Activated CD4-positive, CD25-positive, alpha-beta regulatory T cell treated with anti-CD3 and anti-CD28 coated beads, Interleukin-2, amount 50 U/mL, for 72 hours (primary cell): ENCODE results near the gene TTC7B.

Experiments
- DNase-seq: peaks from one replicate; pipeline ENCODE4 v3.0.0; 2021

Gene TTC7B

DNA sequence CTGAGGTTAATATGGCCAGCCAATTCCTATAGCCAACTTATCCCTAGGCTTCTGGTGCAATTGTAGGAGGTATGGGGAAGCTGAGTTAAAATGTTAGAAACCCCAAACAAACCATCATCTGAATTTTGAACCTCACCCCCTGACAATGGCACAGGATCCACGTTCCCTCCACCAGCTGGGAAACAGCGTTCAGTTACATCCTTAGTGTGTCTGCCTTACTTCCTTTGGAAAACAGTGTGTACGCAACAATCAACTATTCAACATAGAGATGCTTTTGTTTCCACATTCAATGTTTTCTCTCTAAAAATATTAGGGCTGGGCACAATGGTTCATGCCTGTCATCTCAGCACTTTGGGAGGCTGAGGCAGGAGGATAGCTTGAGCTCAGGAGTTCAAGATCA, 203.4 kb downstream of the TTC7B start:
- no peak for DNase-seq

DNA sequence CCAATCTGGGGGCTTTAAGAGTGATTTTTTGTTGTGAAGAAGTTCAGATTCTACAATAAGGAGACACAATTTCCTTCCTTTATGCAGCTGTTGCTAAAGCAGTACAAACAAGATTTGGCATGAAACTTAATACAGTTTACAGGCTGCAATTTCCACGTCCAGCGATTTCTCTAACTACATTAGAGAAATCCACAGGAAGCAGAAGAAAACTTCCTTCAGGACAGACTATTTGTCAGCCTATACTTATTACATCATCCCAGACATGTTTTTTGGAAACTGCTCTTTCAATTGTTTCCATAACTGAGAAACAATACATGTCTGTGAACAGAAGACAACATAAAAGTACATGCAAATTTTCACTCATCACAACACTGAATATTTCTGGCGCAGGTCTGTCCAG, 204.3 kb downstream of the TTC7B start:
- no peak for DNase-seq

DNA sequence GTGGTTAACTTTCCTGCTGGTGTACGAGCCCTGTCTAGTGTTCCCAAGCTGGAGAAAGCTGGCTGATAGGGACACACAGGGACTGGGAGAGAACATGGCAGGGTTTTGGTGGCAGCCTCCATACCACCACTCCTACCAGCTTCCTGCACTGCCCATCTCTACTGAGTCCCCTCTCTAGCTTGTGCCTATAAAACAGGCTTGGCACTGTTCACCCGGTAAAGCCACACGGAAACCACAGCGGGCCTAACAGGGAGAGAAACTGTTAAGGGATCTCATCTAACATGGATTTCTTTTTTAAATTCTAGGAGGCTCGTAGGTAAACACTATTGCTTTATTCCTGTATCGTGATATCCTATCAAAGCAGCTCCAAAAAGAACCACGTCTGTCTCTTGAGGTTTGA, 204.7 kb downstream of the TTC7B start:
- DNase-seq: no peak

DNA sequence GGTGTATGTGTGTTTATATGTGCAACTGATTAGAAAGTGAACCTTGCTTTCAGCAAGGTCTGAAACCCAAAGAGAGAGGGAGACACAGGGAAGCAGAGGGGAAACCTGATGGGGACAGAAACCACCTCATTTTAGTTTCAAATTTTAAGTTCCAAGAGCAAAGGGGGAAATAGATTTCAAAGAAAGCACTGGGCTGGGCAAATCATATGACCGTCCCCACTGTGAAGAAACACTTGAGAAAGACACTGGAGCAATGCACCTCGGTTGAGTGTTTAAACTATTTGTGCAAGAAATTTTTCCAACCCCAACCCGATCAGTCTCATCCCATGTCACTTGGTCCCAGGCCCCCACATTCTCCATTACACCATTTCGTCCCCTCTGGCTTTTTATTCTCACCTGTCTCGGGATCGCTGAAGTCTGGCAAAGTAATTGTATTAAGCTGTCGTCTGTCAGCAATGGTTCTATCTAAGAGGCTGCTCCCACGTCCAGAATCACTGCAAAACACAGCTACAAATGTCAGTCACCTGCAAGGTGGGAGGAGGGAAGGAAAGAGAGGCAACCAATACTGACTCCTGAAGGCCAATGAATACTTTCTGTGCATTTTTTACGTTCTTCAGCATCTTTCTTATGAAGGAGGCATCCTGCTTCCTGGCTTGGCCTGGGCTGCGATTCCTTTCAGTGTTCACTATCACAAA, 205.7 kb downstream of the TTC7B start:
- DNase-seq: no peak

DNA sequence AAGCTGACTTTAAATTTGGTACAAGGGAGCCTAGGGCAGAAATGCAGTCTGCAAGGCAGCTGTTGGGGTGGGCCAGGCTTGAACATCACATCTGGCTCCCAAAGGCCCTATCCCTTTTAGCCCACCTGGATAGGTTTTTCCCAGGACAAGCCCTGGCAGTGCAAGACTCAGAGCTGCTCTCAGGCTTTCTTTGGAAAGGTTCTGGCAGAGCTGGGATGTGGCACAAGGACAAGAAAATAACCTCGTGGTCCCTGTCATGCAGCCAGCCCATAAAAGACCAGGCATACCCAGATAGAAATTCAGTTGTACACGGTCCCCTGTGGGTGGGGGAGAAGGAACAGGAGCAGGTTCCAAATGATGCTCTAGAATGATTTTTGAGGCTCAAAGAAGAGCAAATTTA, 206.9 kb downstream of the TTC7B start:
- DNase-seq: no peak

DNA sequence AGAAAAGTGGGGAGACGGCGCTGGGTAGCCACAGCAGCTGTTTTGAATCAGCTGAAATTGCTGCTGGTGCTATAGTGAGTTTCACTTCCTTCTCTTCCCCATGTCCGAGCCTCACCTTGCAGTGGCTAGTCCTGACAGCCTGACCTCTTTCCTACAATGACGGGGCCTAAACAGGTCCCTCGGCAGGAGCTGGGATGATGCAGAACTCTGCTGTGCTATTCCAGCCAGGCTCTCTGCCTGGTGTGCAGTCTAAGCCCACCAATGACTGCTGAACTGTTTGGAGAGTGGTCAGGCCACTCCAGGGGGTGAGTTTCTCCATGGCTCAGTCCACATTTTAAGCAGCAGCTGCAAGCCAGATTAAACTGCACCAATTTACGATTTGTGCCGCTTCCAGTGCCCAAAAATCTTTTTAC, 207.3 kb downstream of the TTC7B start:
- no peak for DNase-seq

DNA sequence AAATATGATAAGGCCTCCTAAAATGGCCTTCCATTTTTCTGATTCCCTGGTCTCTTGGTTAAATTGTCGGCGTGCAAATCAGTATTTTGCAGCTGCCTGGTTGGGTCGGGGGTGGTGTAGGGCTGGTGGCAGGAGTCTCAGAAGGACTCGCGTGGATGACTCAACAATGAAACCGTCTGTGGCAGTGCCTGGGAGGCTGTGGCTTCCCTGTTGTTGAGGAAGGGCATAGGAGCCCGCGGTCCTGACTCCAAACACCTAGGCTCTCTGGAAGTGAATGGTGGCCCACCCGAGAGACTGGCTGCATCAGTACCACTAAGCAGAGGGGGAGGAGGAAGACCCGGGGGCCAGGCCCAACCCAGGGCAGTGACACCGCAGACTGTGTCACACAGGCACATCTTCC, 207.9 kb downstream of the TTC7B start:
- DNase-seq: no peak

DNA sequence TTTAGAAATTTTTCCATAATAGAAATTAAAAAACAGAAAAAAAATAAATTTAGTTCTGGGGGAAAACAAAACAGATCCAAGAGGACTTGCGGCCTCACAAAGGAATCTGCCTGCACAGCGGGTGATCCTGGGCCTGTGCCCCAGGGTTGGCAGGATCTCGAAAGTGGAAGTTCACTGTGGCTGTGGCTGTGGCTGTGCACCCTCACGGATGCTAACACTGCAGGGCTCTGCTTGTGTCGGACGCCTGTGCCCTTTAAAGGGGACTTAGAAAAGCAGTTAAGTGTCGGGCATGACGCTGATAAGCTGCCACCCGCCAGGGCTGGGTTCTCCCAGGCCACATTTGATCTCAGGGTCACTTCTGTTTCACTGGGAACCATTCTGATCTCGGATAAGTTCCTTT, 209.1 kb downstream of the TTC7B start:
- DNase-seq: no peak

DNA sequence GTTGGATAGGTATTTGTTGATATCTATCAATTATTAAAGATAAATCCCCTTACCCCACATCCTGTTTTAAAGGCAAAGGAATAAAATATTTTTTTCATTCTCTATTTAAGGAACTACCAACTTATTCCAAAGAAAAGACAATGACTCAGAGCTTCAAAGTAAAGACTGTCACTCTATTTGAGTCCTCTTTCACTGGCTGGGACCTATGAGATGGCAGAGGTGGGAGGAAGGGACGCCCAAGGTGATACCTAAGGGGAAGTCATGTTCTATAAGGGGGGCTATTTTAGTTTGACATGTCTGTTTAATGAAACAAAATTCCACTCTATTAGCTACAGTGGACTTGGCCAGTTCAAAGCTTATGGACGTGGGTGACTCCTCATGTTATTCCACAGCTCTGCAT, 209.8 kb downstream of the TTC7B start:
- DNase-seq: no peak

DNA sequence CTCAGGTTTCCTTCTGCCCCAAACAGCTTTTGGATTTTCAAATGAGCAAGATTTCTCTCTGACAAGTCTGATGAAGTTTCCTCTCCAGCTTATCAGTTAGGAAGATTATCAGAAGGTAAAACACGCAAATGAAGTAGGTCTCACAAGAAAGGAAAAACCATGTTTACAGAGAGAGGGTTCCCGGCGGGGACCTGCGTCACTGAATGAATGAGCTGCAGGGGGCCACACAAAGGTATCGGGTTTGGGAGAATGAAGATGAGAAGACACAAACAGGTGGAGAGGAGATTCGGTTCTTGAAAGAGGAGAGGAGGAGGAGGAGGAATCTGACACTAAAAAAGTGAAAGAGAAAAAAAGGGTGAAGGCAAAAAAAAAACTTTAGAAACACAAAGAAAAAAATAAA, 210.8 kb downstream of the TTC7B start:
- no peak for DNase-seq

DNA sequence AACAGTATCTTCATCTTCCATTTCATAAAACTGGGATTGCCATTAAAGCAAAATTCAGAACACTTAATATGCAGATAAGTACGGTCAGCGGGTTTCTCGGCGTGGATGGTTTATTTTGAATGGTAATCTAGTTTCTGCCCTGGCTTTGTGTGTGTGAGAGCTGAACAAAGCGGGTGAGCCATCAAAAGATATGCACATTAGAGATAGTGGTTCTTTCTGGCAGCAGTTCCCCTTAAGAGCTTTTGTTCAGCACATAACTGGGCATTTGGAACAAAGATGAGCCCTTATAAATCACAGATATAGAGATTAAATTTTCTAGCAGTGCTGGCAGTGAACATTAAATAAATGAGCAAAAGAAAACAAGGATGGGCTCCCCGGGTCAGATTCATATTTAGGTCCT, 211.9 kb downstream of the TTC7B start:
- DNase-seq: no peak

DNA sequence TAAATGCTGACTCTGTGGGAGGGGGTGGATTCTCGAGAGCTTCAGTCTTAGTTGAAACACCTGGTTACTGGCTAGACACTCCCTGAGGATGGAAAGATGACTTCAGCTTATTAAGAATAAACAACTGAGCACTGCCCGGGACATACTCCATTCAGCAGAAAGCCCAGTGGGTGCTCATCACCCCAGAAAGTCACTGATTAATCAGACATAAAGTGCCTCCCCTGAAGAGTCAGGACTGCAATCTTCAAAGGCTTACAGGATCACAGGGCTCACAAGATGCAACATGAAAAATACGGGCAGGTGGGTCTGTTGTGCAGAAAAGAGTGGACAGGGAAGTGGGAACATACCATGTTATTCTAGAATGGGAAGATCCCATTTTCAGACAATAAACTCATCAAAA, 212.4 kb downstream of the TTC7B start:
- DNase-seq: no peak

DNA sequence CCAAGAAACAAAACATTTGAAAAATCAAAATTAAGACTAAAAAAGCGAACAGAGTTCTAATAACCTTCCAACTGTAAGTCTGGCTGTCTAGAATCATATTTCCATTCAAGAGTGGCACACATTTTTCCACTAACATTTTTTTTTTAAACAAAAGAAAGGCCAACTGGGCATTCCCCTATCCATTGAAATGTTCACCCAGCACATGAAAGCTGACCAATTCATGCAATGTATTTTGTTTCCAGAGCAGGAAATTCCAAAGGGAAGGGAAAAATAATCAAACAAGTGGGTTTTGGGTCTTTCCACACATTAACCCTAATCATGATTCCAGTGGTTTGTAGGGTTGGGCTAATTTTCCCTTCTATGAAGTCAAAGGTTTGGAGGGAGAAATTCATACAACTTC, 212.9 kb downstream of the TTC7B start:
- DNase-seq: no peak

DNA sequence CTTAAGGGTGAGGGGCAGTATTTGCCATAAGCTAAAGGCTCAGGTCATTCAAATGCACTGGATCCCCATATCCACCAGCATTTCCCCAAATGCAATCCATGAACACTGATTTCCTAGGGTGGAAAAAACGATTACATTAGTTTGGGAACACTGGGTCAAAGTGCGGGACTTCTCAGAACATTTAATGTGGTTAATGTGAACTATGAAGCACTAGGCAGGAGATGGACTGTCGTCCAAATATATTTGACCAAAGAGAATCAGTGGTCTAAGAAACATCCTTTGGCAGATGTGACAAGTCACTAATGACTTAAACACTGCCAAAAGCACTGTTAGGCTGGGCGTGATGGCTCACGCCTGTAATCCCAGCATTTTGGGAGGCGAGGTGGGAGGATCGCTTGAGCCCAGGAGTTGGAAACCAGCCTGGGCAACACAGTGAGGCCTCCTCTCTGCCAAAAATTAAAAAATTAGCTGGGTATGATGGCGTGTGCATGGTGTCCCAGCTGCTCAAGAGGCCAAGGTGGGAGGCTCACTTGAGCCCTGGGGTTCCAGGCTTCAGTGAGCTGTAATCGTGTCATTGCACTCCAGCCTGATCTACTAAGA, 214.0 kb downstream of the TTC7B start:
- no peak for DNase-seq

DNA sequence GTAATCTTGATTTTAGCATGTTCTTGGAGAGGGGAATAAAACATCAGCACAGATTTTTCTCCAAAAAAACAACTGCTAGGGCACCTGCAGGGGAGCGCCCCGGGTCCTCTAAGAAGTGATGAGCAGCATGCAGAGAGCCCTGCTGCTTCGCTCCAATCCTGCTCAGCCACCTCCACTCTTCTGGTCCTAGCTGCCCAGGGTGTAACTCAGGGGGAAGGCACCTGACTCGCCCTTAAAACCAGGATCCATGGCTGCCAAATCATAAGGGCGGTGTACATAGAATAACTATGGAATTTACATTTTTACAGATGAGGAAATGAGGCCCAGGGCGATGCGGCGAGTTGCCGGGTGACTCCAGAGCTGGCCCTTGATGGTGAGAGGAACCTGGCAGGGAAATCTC, 214.7 kb downstream of the TTC7B start:
- DNase-seq: no peak

DNA sequence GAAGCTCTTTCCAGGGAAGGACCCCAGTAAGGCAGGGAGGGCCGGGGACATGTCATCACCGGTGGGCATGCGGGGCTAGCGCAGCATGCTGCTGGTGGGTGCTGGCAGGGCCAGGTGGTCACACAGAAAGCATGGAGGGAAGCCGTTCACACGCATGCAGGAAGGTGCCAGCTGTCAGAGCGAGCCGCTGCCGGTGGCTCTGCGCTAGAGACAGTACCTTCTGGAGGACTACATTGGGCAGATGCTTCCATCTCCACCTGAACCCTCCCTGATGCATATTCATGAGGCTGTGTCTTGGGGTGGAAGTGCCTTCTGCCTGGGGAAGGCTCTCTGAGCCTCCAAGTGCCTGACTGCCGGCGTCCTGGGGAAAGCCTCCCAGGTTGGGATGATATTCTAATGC, 215.6 kb downstream of the TTC7B start:
- no peak for DNase-seq

DNA sequence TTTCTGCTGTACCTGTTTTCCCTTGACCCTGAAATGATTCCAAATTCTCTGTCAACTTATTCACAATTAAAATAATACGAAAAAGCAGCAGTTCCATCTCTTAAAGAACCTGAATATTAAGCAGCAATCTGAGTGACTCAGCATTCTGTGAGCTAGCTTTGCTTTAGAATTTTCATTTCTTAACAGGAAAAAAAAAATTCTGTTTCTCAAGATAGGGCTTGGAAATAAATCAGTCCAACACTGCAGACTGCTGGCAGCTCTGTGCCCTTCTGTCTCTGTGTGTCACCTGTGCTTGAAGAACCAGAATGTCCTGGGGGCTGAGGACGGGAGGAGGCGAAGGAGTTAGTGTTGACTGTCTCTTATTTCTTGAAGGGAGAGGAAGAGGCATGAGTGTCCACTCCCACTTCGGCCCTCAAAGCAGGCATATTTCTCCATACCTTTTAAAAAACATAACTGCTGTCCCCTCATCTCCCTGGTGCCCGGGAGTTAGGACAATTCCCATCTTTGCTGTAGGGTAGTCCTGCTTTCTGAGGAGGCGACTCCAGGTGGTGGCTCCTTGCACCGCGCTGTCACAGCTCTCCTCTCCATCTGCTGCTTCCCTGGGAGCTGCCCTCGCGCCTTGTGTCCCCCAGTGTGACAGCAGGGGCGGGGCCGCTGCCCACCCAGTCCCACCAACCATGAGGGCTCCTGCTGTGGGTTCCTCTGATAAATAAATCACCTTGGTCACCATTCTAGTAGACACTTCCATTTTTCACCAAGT, 216.3 kb downstream of the TTC7B start:
- DNase-seq: no peak

DNA sequence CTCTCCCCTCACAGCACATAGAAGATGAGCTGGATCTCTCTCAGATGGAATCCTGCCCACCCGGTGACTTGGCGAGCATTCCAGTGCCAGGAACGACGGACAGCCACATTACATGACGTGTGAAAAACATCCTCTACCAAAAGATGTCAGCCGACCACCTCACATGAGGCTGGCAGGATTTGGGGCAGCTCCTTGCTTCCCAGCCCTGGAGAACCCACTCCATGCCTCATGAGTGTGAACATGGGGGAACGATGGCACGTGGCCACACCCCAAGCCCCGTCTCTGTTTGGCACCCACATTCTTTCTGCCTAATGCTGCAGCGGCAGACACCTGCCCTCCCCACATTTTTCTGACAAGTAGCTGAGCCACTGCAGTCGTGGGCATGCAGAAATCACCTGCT, 216.9 kb downstream of the TTC7B start:
- no peak for DNase-seq

DNA sequence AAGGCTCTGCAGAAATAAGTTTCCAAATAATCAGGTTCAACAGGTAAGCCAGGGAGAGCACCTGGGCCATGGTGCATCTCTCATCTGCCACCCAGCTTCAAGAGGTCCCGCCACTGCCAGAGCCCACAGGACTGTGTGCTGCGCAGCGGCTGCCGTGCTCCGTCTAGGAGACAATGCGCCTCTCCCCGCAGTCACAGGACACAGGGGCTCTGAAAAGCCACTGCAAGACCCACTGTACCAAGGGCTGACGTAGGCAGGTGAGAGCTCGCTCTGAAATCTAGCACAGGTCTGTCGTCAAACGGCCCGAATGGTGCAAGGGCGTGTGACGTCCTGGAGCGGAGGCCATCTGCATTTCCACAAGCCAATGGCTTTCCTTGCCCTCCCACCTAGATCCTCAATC, 218.3 kb downstream of the TTC7B start:
- DNase-seq: no peak

DNA sequence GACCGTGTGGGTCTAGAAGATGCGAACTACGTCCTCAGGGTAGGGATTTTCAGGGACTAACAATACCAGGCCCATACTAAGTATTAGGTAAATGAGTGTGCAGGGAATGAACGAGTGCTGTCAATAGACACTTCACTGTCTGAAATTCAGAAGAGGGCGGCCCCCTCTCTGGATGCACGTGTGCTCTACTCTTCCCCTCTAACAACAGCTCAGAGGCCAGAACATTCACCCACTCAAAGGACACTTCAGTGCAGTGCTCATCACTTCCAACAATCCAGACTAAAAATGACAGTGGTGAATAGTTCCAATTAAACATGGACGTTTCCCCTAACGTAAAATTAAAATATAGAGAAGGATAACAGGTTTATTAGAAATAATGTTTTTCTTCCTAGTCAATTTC, 219.5 kb downstream of the TTC7B start:
- DNase-seq: no peak

DNA sequence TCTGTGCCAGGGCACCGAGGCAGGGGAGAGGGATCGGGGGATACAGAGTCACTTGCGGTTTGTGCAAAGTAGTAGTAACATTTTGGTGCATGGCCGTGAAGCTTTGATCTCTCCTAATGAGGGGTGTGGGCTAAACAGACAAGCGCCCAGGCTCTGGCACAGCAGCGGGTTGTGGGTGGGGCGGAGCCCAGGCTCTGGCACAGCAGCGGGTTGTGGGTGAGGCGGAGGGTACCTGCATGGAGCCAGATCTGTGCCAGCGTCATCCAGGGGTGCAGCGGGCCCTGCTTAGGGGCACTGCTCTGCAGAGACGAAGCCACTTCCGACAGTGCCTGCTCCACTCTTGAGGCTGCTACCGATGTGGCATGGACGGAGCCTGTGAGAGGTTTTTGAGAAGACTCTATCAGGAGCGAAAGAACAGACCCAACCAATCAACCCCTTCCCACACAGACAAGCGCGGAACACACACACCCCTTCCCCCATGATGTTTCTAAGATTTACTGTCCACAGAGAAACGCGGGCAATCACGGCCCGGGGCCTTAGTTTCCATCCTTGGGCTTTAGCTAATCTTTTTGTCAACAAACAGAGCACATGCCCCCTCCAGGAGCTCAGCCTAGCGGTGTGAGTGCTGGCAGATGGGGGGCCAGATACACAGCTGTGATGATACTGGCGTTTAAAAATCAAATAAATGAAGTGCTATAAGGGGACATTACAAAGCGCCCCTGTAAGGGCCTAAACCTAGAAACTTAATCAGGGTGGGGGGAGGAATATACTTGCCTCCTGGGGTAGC, 222.8 kb downstream of the TTC7B start:
- DNase-seq: no peak

DNA sequence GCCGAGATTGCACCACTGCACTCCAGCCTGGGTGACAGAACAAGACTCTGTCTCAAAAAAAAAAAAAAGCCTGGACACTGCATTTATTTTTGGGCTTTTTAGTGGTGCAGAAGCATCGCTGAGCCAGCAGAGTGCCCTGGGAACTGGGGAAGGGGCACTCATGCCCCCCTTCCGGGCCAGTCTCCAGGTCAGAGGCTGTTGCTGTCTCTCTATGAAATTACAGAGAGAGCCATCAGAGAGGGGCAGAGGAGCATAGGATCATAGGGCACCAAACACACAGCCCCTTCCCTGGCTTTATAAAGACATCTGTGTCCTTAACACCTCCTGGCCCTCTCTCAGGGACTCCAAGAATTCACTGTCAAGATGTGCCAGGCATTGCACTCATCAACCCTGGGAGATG, 223.6 kb downstream of the TTC7B start:
- DNase-seq: no peak

DNA sequence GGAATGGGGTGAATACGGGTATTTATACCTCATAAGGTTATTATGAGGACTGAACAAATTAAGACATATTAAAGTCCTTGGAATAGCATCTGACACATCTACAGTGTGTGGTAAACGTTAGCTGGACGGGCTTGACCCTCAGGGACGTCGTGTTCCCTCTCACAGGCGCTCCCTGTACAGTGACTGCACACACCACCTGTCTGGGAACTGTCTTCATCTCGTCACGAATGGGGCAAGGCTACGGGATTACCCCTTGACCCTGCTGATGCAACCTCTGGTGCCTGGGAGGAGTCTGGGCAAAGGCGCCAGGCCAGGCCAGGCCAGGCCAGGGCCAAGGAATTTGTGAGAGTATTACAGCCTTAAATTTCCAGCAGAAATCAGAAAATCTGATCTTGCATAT, 228.3 kb downstream of the TTC7B start:
- no peak for DNase-seq
